Ishikawa (cell line): ENCODE data around the gene KCNG2.

Experiments used
- CEBPB ChIP-seq: IDR thresholded peaks from 2 replicates; pipeline ENCODE4 v1.6.1; 2012
- CREB1 ChIP-seq: IDR thresholded peaks from 2 replicates; pipeline ENCODE4 v1.6.1; 2012; ENCODE audit warnings: low read depth
- EGR1 ChIP-seq: IDR thresholded peaks from 2 replicates; pipeline ENCODE4 v1.6.1; 2012
- EP300 ChIP-seq: IDR thresholded peaks from 2 replicates; pipeline ENCODE4 v1.6.1; 2012; ENCODE audit warnings: borderline replicate concordance
- FOXM1 ChIP-seq: IDR thresholded peaks from 2 replicates; pipeline ENCODE4 v1.6.1; 2012; ENCODE audit warnings: low read depth, borderline replicate concordance
- NFIC ChIP-seq: IDR thresholded peaks from 2 replicates; pipeline ENCODE4 v1.6.1; 2012
- RAD21 ChIP-seq: IDR thresholded peaks from 2 replicates; pipeline ENCODE4 v1.6.1; 2012; ENCODE audit warnings: low read depth
- TAF1 ChIP-seq: IDR thresholded peaks from 2 replicates; pipeline ENCODE4 v1.6.1; 2012; ENCODE audit warnings: low read depth, mild to moderate bottlenecking
- TCF12 ChIP-seq: IDR thresholded peaks from 2 replicates; pipeline ENCODE4 v1.6.1; 2012; ENCODE audit warnings: low read depth
- TEAD4 ChIP-seq: IDR thresholded peaks from 2 replicates; pipeline ENCODE4 v1.6.1; 2012
- YY1 ChIP-seq: IDR thresholded peaks from 2 replicates; pipeline ENCODE4 v1.6.1; 2012; ENCODE audit warnings: low read depth
- ZBTB7A ChIP-seq: IDR thresholded peaks from 2 replicates; pipeline ENCODE4 v1.6.1; 2012; ENCODE audit warnings: low read depth
- TF ChIP-seq, protein P1 (sequence below): IDR thresholded peaks from 2 replicates; pipeline ENCODE4 v1.6.1; 2012
- TF ChIP-seq, protein P2 (sequence below): IDR thresholded peaks from 2 replicates; pipeline ENCODE4 v1.6.1; 2012; ENCODE audit warnings: low read depth, mild to moderate bottlenecking

DNA sequence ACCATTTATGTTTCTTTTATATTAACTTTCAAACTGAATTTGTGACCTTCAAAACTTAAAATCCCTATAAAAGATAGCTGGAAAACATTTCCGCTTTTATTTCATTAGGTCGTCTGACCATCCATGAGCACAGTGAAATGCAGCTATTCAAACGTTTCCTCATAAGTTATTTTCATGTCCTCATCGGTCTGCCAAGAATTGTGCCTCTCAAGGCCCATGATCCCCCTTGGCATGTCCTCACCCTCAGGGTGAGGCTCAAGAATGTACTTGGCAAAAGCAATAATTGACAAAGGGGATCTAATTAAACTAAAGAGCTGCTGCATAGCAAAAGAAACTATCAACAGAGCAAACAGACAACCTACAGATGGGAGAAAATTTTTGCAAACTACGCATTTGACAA, 141.4 kb downstream of the KCNG2 start:
- no peak for TF ChIP-seq YY1
- TF ChIP-seq CREB1 = no peak
- no peak for TF ChIP-seq RAD21
- TF ChIP-seq EGR1 = no peak
- TF ChIP-seq, protein P1, sequence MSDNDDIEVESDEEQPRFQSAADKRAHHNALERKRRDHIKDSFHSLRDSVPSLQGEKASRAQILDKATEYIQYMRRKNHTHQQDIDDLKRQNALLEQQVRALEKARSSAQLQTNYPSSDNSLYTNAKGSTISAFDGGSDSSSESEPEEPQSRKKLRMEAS = no peak
- no peak for TF ChIP-seq TCF12
- TF ChIP-seq NFIC = no peak
- TF ChIP-seq, protein P2, sequence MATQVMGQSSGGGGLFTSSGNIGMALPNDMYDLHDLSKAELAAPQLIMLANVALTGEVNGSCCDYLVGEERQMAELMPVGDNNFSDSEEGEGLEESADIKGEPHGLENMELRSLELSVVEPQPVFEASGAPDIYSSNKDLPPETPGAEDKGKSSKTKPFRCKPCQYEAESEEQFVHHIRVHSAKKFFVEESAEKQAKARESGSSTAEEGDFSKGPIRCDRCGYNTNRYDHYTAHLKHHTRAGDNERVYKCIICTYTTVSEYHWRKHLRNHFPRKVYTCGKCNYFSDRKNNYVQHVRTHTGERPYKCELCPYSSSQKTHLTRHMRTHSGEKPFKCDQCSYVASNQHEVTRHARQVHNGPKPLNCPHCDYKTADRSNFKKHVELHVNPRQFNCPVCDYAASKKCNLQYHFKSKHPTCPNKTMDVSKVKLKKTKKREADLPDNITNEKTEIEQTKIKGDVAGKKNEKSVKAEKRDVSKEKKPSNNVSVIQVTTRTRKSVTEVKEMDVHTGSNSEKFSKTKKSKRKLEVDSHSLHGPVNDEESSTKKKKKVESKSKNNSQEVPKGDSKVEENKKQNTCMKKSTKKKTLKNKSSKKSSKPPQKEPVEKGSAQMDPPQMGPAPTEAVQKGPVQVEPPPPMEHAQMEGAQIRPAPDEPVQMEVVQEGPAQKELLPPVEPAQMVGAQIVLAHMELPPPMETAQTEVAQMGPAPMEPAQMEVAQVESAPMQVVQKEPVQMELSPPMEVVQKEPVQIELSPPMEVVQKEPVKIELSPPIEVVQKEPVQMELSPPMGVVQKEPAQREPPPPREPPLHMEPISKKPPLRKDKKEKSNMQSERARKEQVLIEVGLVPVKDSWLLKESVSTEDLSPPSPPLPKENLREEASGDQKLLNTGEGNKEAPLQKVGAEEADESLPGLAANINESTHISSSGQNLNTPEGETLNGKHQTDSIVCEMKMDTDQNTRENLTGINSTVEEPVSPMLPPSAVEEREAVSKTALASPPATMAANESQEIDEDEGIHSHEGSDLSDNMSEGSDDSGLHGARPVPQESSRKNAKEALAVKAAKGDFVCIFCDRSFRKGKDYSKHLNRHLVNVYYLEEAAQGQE = no peak
- no peak for TF ChIP-seq CEBPB
- no peak for TF ChIP-seq EP300
- no peak for TF ChIP-seq TAF1
- no peak for TF ChIP-seq ZBTB7A
- no peak for TF ChIP-seq TEAD4
- no peak for TF ChIP-seq FOXM1
